AG04450 (cell line): Measurements from ENCODE around the gene PDE10A. TPM values are rescaled to one million over a fixed set of nuclear protein-coding genes. Genes with fewer than 3 reads are reported as not detected.

ENCODE experiments used
- CTCF ChIA-PET: fragments of 300-600, 350-600 bp; formaldehyde crosslinking; extraction: SDS; loops from one replicate; lab custom pipeline; 2022; ENCODE audit warnings: antibody characterized with exemption, inconsistent platforms; lab: Charles Lee
- POLR2A ChIA-PET: fragments of 350-600 bp; formaldehyde crosslinking; extraction: SDS; loops from one replicate; lab custom pipeline; 2021; ENCODE audit warnings: antibody characterized with exemption, inconsistent platforms; lab: Yijun Ruan, JAX
- DNase-seq: peaks from one replicate; pipeline ENCODE4 v3.0.0-alpha.2; 2011; ENCODE audit warnings: low read depth, low spot score
- H3K27ac ChIP-seq: one replicate; pipeline ENCODE4 v1.5.1; 2012; ENCODE audit warnings: low read depth, low read length, control low read depth
- H3K27me3 ChIP-seq: one replicate; pipeline ENCODE4 v1.6.0; 2012; ENCODE audit warnings: low read length; ENCODE audit not compliant: control insufficient read depth, insufficient read depth
- H3K4me3 ChIP-seq: 2 replicates; pipeline ENCODE4 v1.5.1; 2011; ENCODE audit warnings: mild to moderate bottlenecking, low read depth, low read length, control low read depth
- H3K9me3 ChIP-seq: 2 replicates; pipeline ENCODE4 v1.5.1; 2012; ENCODE audit warnings: low read length; ENCODE audit not compliant: control insufficient read depth, insufficient read depth
- CTCF ChIP-seq: IDR thresholded peaks from 2 replicates; pipeline ENCODE4 v1.5.1; 2011; ENCODE audit warnings: low read depth, low read length, control low read depth, inconsistent platforms
- polyA plus RNA-seq: library from polyadenylated mRNA; depleted of rRNA; stranded (reverse); fragments of >200 nt; gene quantifications from 2 replicates; pipeline ENCODE4 v1.2.3, GENCODE V29; 2011

The PDE10A gene
- polyA plus RNA-seq, 1 experiment = 7.8 TPM

- POLR2A ChIA-PET = no interaction called here
- DNase-seq = no peak
- CTCF ChIA-PET = no interaction called here
Observed at GRCh38 chr6:165571068-165571682, 91.9 kb downstream of the PDE10A start.

GRCh38 chr6:165568326-165568725 lies 94.7 kb downstream of the PDE10A start:
- no peak for DNase-seq
- Histone ChIP-seq H3K4me3 (no peak overlapping the region), H3K27ac (no peak overlapping the region), H3K9me3 (peaks cover 3% of the 10 kb centered on the region; the same call in 1 of the 2 replicates), H3K27me3 (no peaks in the 10 kb centered on the region)
- ChIA-PET POLR2A (no interaction called here), CTCF (interaction anchor here (0.7 kb wide), 1 partner anchor 832 kb away, joined by 4 read pairs; no protein-coding TSS in a partner anchor)
- TF ChIP-seq CTCF = no peak

More at GRCh38 chr6:165571068-165571682, 91.9 kb downstream of the PDE10A start:
- Histone ChIP-seq H3K9me3 (peaks cover 3% of the 10 kb centered on the region; the same call in 1 of the 2 replicates), H3K4me3 (no peak overlapping the region), H3K27ac (no peak overlapping the region), H3K27me3 (no peaks in the 10 kb centered on the region)
- TF ChIP-seq CTCF = no peak

GRCh38 chr6:165566088-165566828 lies 96.8 kb downstream of the PDE10A start:
- no peak overlapping the region for H3K27ac ChIP-seq
- no peaks in the 10 kb centered on the region; the same call in 1 of the 2 replicates for H3K9me3 ChIP-seq
- DNase-seq = no peak
- no peaks in the 10 kb centered on the region for H3K27me3 ChIP-seq
- H3K4me3 ChIP-seq = no peak overlapping the region
- ChIA-PET POLR2A (no interaction called here), CTCF (no interaction called here)
- no peak for TF ChIP-seq CTCF

- no peak for DNase-seq
- CTCF ChIA-PET = no interaction called here
Observed at GRCh38 chr6:165562421-165563090, 100.5 kb downstream of the PDE10A start.

More at GRCh38 chr6:165562421-165563090, 100.5 kb downstream of the PDE10A start:
- TF ChIP-seq CTCF = no peak
- Histone ChIP-seq H3K27ac (no peak overlapping the region), H3K27me3 (no peaks in the 10 kb centered on the region), H3K9me3 (no peaks in the 10 kb centered on the region; the same call in none of the 2 replicates), H3K4me3 (no peak overlapping the region)
- POLR2A ChIA-PET = no interaction called here
